Parathyroid adenoma (tissue), 2 donors: ENCODE data around the gene IGFN1.

Experiments used
- H2AFZ ChIP-seq: fragments of 300-600 bp; sonication (generic); one replicate; pipeline ENCODE4 v1.7.0; 2017; ENCODE audit warnings: antibody characterized with exemption, mild to moderate bottlenecking
- H3K27ac ChIP-seq: fragments of 300-600 bp; sonication (generic); one replicate; pipeline ENCODE4 v1.7.0; 2017
- H3K27me3 ChIP-seq: fragments of 300-600 bp; sonication (generic); one replicate; pipeline ENCODE4 v1.7.0; 2017; ENCODE audit warnings: low read length; ENCODE audit not compliant: control insufficient read depth, insufficient read depth
- H3K36me3 ChIP-seq: fragments of 300-600 bp; sonication (generic); one replicate; pipeline ENCODE4 v1.7.0; 2017; ENCODE audit warnings: low read length; ENCODE audit not compliant: control insufficient read depth, insufficient read depth
- H3K4me1 ChIP-seq: fragments of 300-600 bp; sonication (generic); one replicate; pipeline ENCODE4 v1.7.0; 2017; ENCODE audit warnings: control low read depth
- H3K4me2 ChIP-seq: fragments of 300-600 bp; sonication (generic); one replicate; pipeline ENCODE4 v1.7.0; 2017; ENCODE audit warnings: low read length
- H3K4me3 ChIP-seq: fragments of 300-600 bp; sonication (generic); one replicate; pipeline ENCODE4 v1.7.0; 2017; ENCODE audit warnings: low read depth, low read length
- H3K79me2 ChIP-seq: fragments of 300-600 bp; sonication (generic); one replicate; pipeline ENCODE4 v1.7.0; 2017; ENCODE audit warnings: control low read depth
- H3K9ac ChIP-seq: fragments of 300-600 bp; sonication (generic); one replicate; pipeline ENCODE4 v1.7.0; 2017; ENCODE audit warnings: mild to moderate bottlenecking
- H3K9me3 ChIP-seq: fragments of 300-600 bp; sonication (generic); one replicate; pipeline ENCODE4 v1.7.0; 2017; ENCODE audit warnings: low read length; ENCODE audit not compliant: control insufficient read depth
- TF ChIP-seq, protein P1 (sequence below): fragments of 300-600 bp; sonication (generic); IDR thresholded peaks from one replicate; pipeline ENCODE4 v1.7.0; 2017; ENCODE audit warnings: antibody characterized with exemption, mild to moderate bottlenecking
- donor health status: primary hyperparathyroidism.

The IGFN1 gene

DNA sequence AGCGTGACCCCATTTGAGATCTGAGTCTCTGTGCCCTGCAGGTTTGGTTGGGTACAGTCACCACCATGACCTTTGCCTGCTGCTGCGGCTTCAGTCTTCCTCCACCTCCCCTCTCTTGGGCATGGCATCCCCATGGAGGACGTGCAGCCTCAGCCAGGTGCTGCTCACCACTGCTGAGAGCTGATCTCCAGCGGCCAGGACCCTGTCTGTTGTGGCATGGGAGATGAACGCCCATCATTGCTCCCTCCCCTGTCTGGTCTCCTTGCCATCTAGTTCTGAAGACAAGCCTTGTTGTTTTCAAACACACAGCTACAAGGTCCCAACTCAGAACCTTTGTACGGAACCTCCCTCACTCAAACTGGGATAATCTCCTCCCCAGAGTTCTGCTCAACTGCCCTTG lies 73.4 kb downstream of the IGFN1 start:
- no peaks in the 10 kb centered on the region for H3K79me2 ChIP-seq
- no peaks in the 10 kb centered on the region for H3K27me3 ChIP-seq
- H3K4me2 ChIP-seq: no peak overlapping the region
- H3K9me3 ChIP-seq: no peaks in the 10 kb centered on the region
- TF ChIP-seq, protein P1, sequence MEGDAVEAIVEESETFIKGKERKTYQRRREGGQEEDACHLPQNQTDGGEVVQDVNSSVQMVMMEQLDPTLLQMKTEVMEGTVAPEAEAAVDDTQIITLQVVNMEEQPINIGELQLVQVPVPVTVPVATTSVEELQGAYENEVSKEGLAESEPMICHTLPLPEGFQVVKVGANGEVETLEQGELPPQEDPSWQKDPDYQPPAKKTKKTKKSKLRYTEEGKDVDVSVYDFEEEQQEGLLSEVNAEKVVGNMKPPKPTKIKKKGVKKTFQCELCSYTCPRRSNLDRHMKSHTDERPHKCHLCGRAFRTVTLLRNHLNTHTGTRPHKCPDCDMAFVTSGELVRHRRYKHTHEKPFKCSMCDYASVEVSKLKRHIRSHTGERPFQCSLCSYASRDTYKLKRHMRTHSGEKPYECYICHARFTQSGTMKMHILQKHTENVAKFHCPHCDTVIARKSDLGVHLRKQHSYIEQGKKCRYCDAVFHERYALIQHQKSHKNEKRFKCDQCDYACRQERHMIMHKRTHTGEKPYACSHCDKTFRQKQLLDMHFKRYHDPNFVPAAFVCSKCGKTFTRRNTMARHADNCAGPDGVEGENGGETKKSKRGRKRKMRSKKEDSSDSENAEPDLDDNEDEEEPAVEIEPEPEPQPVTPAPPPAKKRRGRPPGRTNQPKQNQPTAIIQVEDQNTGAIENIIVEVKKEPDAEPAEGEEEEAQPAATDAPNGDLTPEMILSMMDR: no peak
- no peak overlapping the region for H2AFZ ChIP-seq
- H3K4me1 ChIP-seq: no peaks in the 10 kb centered on the region
- no peaks in the 10 kb centered on the region for H3K36me3 ChIP-seq
- no peak overlapping the region for H3K27ac ChIP-seq
- H3K4me3 ChIP-seq: no peak overlapping the region
- H3K9ac ChIP-seq: no peak overlapping the region

GRCh38 chr1:201264554-201264953 lies 73.9 kb downstream of the IGFN1 start:
- Histone ChIP-seq H3K4me2 (no peak overlapping the region), H3K27ac (no peak overlapping the region), H3K27me3 (no peaks in the 10 kb centered on the region), H3K4me1 (no peaks in the 10 kb centered on the region), H3K36me3 (no peaks in the 10 kb centered on the region), H2AFZ (no peak overlapping the region), H3K9ac (no peak overlapping the region), H3K9me3 (no peaks in the 10 kb centered on the region), H3K4me3 (no peak overlapping the region), H3K79me2 (no peaks in the 10 kb centered on the region)
- TF ChIP-seq, protein P1: no peak

GRCh38 chr1:201265756-201266155 lies 75.1 kb downstream of the IGFN1 start:
- Histone ChIP-seq H3K4me1 (no peaks in the 10 kb centered on the region), H3K9ac (no peak overlapping the region), H3K4me3 (no peak overlapping the region), H3K4me2 (no peak overlapping the region), H3K9me3 (no peaks in the 10 kb centered on the region), H3K27ac (no peak overlapping the region), H3K36me3 (no peaks in the 10 kb centered on the region), H2AFZ (no peak overlapping the region), H3K27me3 (no peaks in the 10 kb centered on the region), H3K79me2 (no peaks in the 10 kb centered on the region)
- TF ChIP-seq, protein P1: no peak

- TF ChIP-seq, protein P1: no peak
- no peak overlapping the region for H3K4me2 ChIP-seq
Measured at GRCh38 chr1:201266276-201266675, 75.7 kb downstream of the IGFN1 start.

GRCh38 chr1:201266774-201267173 lies 76.2 kb downstream of the IGFN1 start:
- TF ChIP-seq, protein P1: no peak
- no peaks in the 10 kb centered on the region for H3K9me3 ChIP-seq
- H3K9ac ChIP-seq: no peak overlapping the region
- H2AFZ ChIP-seq: no peak overlapping the region
- H3K27ac ChIP-seq: no peak overlapping the region
- no peaks in the 10 kb centered on the region for H3K79me2 ChIP-seq
- H3K4me3 ChIP-seq: no peak overlapping the region
- H3K36me3 ChIP-seq: no peaks in the 10 kb centered on the region
- no peaks in the 10 kb centered on the region for H3K27me3 ChIP-seq
- no peak overlapping the region for H3K4me2 ChIP-seq
- H3K4me1 ChIP-seq: no peaks in the 10 kb centered on the region

More at GRCh38 chr1:201266276-201266675, 75.7 kb downstream of the IGFN1 start:
- no peak overlapping the region for H3K9ac ChIP-seq
- no peaks in the 10 kb centered on the region for H3K36me3 ChIP-seq
- H3K79me2 ChIP-seq: no peaks in the 10 kb centered on the region
- H3K27me3 ChIP-seq: no peaks in the 10 kb centered on the region
- H3K4me1 ChIP-seq: no peaks in the 10 kb centered on the region
- H3K4me3 ChIP-seq: no peak overlapping the region
- no peak overlapping the region for H2AFZ ChIP-seq
- H3K9me3 ChIP-seq: no peaks in the 10 kb centered on the region
- no peak overlapping the region for H3K27ac ChIP-seq
